Fibroblast of skin of right biceps (primary cell): ENCODE measurements around the gene PRDM12.

ENCODE experiments used
- DNase-seq: peaks from one replicate; pipeline ENCODE4 v3.0.0-alpha.2; 2013

PRDM12 gene

GRCh38 chr9:130732136-130732535 lies 67.7 kb downstream of the PRDM12 start:
- DNase-seq, result no peak
